HG03103 (cell line): Measurements from ENCODE around the gene FSTL4.

ENCODE experiments used
- ATAC-seq: cut with Tn5 transposase; IDR thresholded peaks from one replicate; pipeline ENCODE4 v1.9.1; 2021; ENCODE audit warnings: low read depth; ENCODE audit not compliant: unreplicated experiment

Gene FSTL4

DNA sequence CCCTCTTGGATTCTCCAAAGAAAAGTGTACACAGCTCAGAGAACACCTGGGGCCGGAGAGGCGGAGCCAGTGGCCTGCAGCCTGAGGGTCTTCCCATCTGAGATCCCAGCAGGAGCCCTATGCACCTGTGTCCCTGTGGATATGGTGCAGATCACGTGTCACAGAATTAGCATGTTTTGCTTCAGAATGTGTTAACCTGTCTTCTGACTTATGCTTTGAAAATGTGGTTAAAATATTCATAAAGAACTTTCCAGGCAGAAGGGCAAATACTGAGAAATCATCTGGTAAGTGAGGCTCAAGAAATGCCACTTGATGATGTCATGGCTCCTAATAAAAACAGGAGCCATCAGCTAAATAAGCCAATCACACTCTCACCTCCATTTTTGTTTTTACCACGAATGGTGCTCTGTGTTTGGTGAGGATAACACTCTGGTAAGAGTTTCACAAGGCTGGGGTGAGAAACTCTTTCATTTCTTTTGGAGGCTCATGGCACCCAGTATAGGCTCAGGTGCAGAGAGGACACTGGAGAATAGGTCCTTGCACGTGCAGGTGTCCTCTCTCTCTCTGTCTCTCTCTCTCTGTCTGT is 279.8 kb downstream of the FSTL4 start:
- no peak for ATAC-seq

DNA sequence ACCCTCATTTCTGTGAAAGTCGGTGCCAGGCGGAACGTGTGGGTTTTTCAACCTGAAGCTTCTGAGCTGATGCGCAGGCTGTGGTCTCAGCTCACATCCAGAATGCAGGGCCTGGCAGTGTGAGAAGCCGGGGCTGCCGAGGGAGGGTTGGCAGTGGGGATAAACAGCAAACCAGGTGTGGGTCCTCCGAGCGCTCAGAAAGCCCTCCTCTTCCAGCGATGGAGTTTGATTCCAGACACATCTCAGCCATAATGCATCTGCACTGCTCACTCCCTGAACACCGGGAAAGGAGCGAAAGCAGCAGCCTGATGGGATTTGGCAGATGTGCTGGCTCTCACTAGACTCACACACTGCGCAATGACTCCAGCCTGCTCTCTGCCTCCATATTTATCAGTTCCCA is 280.4 kb downstream of the FSTL4 start:
- no peak for ATAC-seq

DNA sequence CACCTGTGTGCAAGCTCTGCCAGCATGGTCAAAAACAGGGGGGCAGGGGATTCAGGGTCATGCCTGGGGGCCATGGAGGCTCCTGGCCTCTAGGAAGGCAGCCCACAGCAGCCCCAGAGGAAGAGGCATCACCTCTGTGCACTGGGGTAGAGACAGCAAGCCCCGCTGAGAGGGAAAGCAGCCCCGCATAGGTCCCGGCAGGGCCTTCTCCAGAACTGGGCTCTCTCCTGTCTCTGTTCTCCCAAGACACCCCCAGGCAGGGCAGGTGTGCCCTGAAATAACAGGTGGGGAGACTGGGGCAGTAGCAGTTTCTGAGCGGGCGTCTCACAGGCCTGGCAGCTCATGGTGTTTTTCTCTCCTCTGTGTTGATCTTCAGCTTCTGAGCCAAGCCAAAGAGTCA is 281.4 kb downstream of the FSTL4 start:
- ATAC-seq = no peak

DNA sequence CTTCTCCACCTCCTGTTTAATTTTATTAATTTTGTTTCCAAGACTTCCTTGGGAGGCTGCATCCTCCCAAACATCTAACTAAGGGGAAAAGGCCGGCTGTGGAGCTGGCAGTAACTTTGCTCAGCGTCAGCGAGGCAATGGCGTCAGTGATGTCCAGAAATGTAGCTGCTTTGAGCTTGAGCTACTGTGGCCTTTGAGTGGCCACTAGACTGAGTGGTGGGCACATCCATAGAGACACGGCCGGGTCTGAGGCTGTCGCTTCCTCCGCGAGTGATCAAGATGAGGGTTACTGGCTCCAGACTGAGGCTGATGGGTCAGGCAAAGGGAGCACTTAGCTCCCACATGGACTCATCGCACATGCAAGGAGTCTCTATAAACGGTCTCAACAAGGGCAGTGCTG is 283.5 kb downstream of the FSTL4 start:
- ATAC-seq = no peak

DNA sequence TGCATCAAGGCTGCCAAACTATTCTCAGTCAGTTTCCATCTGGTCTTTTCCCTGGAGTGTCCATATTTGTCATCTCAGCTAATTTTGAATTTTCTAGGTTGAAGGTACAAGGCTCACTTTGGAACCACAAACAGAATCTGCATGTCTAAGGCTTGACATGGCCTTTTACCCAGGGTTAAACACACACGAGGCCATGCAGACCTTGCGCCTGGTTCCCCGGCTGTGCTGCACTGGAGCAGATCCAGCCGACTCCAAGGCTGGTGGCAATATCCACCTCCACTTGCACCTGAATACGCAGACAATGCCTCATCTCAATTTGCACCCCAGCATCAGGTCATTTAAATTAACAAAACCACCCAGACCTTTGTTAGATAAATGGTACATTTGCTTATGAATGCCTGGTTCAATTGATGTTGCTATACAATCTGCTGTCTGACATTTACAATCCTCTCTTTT is 284.4 kb downstream of the FSTL4 start:
- no peak for ATAC-seq

DNA sequence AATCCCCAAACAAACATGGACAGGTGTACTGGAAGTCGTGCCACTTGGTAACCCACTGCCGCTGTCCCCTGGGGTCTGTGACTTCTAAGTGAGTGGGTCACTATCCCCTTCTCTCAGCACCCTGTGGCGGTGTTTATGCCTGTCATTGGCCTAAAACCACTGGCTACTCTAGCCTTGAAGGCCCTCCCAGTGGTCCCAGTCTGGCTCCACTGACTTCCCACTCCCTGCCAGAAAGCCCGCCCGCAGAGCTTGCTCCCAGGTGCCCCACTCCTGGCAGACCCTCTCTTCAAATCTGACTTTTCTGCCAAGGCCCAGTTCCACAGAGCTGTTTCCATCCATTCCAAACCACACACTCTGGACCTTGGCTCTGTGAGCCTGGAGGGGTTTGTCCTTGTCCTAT is 286.0 kb downstream of the FSTL4 start:
- ATAC-seq = no peak

DNA sequence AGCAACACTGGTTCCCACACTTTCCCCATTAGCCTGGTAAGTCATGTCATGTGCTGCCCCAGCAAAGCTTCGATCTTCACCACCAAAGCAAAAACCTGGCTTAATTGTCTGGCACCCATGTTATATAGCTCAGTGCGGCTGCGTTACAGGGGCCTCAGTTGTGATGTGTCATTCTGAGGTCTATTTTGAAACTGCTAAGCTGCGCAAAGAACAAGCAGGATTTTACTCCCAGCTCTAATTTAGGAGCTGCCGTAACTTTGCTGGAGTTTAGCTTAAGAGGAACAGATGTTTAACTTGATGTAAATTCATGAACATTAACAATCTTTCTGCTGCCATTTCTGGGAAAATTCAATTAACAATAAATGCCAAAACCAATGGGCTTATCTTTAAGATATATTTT is 286.5 kb downstream of the FSTL4 start:
- no peak for ATAC-seq

DNA sequence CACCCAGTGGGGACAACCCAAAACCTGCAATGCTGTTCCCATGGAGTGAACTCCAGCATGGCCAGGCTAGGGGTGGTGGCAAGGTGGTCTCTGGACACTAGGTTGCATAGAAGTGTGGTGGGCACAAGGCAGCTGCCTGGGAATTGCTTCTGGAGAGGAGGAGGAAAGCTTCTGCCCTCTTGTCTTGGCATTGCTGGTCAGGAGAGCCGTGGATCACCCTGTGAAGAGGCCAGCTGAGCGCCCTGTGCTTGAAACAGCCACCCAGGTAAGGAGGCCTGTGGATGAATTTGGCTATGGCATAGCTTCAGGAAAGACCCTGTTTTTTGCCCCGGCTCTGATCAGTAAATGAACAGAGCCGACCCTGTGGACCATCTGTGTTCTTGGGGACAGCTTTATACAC is 287.4 kb downstream of the FSTL4 start:
- ATAC-seq = no peak

DNA sequence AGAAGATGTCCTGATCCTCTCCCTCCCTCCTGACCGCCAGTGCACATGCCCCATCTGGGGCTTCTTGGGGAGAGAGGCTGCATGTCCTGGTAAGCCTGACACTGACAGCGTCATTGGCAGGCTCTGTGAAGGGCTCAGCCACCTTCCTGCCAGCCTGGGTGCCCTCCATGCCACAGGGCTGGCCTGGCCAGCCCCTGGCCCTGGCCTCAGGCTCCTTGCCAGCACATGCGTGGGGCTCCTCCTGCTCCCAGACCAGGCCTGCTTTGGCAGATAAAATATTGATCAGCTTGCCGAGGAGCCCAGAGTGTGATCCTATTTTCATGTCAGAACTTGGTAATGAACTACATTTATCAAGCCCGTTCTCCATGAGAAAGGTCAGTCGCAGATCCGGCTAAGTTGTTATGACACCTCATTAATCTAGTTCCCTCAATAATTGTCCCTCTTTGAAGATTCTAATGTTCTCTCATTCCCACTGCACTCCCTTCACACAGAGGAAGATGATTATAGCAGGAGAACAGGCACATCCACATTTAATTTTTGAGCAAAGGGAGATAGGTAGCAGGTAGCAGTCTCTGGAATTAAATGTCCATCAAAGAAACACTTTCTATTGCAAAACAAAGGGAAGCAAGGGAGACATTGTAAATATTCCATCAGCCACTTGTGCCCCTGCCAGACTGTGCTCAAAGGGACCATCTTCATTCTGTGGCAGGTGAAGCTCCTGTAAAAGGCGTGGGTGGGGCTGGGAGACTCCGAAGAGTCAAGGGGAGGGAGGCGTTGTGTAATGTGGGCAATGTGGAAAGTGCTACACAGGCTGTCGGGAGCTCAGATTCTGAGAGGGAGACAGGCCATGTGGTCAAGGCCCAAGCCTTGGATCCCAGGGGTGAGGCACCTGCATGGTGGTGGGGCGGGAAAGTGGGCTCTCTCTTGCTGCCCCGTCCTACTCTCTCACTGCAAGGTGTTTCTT is 288.6 kb downstream of the FSTL4 start:
- ATAC-seq = no peak

DNA sequence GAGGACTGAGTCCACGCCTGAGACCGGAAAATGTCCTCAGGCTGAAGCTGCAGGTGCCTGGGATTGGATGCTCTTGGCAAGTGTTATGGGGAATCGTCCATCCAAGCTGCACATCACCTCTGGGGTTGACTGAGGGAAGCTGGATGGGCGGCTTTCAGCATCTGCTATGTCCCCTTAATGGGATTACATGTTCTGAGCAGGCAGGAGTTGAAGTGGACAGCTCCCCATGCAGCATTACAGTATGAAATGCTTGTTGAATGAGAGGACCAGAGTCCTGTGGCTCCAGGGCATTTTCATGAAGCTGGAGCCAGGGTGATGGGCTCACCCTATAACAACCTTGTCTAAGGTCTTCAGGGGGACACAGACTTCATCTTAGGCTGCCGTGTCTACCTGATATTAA is 289.6 kb downstream of the FSTL4 start:
- no peak for ATAC-seq

DNA sequence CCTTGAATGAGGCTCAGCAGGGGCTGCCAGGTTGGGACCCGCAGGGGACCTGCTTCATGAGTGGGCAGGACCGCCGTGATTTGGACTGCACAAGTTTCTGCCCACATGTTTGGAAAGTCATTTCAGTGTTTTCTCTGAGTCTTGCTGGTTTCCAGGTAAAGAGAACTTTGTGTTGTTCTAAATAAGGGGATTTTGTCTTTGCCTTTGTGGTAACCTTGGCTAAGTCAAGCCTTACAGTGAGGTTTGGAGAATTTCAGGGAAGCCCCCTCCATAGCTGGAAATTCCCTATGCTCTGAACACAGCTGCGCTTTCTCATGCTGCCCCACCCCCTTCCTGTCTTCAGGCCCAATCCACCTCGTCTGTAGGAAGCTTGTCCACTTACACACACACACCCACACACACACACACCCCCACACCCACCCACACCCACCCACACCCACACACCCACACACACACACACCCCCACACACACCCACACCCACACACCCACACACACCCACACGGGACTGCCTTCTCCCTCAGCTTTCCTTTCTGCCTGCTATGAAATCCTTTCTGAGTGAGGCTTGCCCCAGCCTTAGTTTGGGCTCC is 290.4 kb downstream of the FSTL4 start:
- ATAC-seq = no peak

DNA sequence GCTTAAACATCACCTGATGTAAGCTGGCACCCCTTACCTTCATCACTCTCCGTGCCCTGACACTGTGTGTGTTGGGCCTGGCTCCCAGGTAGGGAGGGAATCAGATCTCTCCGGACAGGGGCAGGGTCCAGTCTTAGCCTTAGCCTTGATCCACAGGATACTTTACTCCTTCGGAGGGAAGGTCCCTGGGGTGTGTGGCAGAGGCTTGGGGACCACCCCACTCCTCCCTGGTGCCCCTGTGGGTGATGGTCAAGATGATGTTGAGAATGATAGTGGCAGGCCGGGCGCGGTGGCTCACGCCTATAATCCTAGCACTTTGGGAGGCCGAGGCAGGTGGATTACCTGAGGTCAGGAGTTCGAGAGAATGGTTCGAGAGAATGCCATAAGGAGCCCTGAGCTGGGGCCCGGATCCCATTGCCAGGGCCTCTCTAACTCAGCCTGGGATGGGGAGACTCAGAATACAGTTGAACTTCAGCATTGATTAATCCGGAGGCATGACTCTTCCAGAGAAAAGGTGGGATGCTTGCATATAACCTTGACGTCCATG is 291.0 kb downstream of the FSTL4 start:
- no peak for ATAC-seq

DNA sequence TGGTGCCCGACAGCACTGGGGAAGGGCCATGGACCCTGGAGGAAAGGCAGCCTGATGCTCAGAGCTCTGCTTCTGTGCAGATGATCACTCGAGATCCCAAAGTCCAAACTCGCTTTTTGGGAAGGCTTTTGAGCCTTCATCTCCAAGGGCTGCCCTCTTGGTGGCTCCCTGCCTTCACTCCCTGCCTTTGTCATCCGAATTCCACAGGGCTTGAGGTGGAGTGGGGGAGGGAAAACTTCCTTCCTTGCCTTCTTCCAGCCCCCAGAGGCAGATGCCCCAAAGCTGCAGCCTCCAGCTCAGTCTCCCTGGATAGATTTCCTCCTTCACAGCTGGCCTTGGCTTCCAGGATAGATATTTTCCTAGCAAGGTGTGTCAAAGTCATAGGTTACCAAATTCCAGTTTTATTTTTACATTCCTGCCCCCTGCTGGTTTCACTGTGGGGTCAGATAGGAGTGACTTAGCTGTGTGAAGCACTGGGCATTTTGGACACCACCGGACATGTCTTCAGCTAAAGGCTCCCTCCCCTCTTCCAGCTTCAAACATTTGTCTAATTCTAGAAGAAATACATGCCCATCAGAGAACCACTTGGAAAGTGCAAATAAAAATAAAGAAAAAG is 292.3 kb downstream of the FSTL4 start:
- ATAC-seq = no peak

DNA sequence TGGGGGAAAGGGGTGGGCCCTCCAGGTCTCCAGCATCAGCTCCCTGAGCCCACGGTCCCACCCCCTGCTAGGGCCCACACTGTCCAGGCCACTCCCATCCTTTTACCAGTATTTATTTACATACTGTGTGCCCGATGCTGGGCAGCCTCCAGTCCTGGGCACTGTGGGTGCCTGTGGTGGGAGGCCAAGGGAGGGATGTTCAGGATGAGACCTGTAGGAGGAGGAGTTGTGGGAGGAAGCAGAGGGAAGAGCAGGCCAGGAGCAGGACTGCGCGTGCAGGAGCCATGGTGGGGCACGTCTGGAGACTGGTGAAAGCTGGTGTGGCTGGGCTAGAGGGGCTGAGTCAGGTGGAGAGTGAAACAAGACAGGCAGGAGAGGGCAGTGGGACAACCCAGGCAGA is 293.1 kb downstream of the FSTL4 start:
- no peak for ATAC-seq

DNA sequence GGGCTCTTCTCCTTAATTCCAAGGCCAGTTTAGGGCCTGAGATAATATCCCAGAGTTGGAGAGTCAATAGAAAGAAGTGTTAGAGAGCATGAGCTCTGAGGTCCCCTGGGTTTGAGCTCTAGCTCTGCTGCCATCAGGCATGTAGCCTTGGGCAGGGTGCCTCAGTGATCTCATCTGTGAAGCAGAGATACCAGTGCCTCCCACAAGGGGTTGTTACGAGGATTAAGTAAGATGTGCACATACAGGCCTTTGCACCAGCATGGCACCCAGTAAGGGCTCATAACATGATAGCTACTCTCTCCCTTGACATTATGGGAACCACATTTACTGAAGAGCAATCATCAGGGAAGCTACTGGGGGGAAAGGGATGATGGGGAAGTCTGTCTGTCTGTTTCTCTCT is 294.8 kb downstream of the FSTL4 start:
- no peak for ATAC-seq

DNA sequence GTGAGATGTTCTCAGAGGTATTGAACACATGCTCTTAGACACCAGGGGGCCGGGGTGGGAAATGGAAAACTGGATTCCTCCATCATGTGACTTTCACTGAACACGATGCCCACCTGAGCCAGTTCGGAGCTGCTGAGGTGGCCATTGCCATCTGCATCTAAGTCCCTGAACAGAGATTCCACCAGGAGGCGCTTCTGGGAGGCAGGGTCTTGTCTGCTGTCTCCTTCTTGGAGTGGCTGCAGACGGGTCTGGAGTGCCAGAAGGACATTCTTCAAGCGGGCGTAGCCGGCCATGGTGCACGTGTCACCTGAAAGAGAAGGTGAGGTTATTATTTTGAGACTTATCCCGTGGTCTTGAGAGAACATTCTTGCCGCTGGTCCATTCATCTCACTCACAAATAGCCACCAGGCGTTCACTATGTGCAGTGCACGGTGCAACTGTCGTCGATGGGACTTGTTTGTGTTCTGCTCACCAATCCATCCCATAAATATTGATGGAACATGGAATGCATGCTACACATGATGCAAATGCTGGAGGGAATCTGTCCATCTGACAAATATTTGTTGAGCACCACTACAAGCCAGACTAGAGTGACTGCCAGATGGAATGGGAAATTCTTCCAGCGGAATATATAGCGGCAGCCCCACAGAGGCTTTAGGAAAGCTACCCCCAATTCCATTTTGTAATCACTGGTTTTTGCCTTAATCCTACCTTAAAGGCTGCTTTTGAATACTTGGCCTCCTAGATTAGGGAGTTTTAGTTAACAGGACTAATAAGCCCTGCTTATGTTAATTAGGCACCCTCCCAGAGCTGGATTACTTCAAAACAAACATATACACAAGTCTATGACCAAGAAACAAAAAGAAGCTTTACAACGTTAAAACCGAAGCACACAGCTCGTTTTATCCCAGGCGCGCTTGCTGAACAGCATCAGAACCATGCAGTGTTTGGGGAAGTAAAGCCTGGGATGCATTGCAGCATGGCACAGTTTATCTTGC is 295.7 kb downstream of the FSTL4 start:
- no peak for ATAC-seq

DNA sequence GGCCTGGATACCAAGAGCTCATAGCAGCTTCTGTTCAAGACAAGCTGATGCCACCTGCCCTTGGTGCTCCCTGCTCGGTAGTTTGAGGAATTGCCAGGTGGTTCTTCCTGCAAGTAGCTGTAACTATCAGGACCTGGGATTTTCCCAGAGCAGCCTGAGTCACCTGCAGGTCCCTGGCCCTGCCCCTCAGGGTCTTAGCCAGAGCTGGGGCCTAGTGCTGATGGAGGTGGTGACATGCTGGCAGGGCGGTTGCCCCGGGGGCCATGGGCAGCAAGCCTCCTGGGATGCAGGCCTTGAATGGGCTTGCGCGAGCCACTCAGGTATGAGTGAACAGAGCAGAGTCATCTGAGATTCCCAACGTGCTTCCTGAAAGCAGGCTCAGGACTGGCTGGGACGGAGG is 298.3 kb downstream of the FSTL4 start:
- no peak for ATAC-seq

DNA sequence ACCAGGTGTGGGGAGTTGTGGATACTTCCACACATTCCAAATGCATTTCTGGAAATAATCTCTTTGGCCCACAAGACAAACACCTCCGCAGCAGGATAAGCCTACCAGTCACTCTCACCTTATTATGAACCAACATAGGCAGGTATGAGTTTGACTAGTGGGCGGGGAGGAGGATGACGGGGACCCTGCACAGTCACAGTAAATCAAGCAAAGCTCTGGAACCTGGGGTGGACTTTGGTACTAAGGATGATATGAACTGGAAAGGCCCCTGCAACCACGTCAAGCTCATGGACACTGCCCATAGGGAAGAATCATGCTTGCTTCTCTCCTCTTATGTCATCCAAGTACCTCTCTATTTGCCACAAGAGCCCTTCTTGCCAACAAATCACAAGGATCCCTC is 301.2 kb downstream of the FSTL4 start:
- ATAC-seq = no peak

DNA sequence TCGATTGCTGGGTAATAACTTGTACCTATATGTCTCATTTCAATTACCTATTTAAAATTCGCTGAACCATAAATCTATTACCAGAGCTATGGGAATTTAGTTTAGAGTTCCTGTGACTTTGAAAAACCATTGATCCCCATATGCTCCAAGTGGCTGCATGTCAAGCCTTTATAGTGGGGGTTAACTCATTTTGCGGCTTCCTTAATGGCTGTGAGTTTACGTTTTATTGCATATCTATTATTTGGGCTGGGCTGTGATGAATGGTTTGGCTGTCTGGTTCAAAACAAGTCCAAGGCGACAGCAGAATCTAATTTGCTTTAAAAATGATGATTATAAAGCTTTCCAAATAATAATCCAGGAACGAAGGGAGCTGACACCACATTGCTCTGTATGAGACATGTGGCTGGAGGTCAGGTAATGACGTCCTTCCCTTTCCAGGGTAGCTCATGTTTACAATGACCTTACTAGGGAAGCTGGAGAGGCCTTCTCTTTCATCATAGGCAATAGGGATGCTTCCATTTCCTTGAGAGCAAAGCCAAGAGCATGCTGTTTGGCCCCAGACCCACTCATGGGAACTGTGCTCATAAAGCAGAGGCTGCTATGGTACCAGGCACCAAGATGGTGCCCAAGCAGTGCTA is 302.2 kb downstream of the FSTL4 start:
- ATAC-seq = no peak
